ENCODE data around the gene HIGD2A.

Gene HIGD2A

GRCh38 chr5:176418251-176418650 lies 29.7 kb downstream of the HIGD2A start:
- DNase-seq = no peak

GRCh38 chr5:176420086-176420485 lies 31.5 kb downstream of the HIGD2A start:
- DNase-seq = no peak

DNA sequence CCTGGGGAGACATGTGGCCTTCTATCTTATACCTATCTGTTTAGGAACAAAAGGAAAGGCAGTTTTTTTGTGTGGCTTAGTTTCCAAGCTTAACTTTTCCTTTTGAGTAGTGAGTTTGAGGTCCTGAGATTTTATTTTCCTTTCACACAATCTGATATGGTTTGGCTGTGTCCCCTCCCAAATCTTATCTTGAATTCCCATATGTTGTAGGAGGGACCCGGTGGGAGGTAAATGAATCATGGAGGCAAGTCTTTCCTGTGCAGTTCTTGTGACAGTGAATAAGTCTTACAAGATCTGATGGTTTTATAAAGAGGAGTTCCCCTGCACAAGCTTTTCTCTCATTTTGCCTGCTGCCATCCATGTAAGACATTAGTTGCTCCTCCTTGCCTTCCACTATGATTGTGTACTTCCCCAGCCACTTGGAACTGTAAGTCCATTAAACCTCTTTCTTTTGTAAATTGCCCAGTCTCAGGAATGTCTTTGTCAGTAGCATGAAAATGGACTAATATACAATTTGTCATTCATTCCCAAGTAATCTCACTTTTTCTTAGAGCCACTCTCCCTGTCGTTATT lies 32.5 kb downstream of the HIGD2A start:
- no peak for DNase-seq

- no peak for DNase-seq
Observed at GRCh38 chr5:176424181-176424580, 35.6 kb downstream of the HIGD2A start.

GRCh38 chr5:176425138-176425537 lies 36.6 kb downstream of the HIGD2A start:
- DNase-seq = no peak

DNA sequence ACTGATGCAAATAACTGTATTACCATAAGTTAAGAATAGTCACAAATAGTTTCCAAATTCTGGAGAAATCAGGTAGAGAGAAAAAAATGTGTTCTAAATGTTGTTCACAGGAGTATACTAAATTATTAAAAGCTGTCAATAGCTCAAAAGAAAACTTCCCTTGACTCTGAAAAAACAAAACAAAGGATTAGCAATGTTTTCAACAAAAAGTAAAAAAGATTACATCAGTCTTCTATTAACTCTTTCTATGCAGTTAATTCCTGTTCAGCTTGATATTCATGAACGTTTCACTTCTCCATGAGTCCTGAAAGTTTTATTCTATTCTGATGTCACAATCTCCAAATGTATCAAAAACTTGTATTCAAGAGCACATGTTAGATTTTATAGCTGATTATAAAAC lies 37.2 kb downstream of the HIGD2A start:
- no peak for DNase-seq

DNA sequence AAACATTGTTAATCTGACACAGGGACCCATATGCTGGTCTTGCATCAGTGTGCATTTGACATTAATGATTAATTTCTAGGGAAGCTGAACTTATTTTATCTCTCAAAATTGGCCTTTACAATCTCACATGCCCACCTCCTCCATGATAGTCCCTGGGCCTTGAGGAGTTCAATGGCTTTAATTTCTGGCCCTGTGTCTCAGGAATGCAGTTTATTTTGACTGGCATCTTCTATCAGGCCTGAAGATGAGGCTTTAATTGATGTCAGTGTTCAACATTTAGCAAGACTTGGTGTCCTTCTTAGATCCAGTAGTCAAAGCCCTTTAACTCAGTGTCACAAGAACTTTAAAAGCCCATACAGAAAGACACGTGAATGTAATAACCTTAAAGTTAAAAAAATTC lies 38.3 kb downstream of the HIGD2A start:
- no peak for DNase-seq

DNA sequence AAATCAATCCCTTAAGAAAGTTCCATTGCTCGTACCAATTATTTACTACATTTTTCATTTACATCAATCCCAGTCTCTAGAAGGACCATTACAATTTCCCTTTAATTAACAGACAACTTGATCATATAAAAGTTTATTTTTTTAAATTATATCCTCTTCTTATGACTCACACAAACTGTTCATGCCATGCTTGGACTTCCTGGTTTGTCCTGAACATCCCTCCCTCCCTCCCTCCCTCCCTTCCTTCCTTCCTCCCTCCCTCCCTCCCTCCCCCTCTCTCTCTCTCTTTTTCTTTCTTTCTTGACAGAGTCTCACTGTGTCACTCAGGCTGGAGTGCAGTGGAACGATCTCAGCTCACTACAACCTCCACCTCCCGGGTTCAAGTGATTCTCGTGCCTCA lies 39.4 kb downstream of the HIGD2A start:
- no peak for DNase-seq

- no peak for DNase-seq
Observed at GRCh38 chr5:176429972-176430371, 41.4 kb downstream of the HIGD2A start.

DNA sequence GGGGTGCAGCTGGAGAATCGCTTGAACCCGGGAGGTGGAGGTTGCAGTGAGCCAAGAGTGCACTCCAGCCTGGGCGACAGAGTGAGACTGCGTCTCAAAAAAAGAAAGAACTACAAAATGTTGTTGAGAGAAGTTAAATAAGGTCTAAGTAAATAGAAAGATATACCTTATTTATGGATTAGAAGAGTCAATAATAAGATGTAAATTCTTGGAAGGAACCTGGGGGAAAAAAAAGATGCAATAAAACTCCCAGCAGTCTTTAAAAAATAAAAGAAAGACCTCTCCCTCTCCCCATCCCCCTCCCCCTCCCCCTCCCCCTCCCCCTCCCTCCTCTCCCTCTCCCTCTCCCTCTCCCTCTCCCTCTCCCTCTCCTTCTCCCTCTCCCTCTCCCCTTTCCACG lies 44.2 kb downstream of the HIGD2A start:
- DNase-seq = no peak

DNA sequence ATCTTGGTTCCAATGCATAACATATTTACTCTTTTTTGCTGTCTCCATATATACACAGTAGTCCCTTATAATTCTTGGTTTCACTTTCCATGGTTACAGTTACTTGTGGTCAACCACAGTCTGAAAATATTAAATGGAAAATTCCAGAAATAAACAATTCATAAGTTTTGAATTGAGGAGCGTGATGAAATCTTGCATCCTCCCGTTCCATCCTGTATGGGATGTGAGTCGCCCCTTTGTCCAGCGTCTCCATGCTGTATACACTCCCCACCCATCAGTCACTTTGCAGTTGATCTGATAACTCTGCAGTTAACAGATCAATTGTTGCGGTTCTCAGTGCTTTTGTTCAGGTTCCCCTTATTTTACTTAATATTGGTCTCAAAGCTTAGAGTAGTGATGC lies 48.1 kb downstream of the HIGD2A start:
- no peak for DNase-seq

- no peak for DNase-seq
Observed at GRCh38 chr5:176438959-176439757, 50.6 kb downstream of the HIGD2A start.

Measured in activated gamma-delta T cell (primary cell).